Activated naive CD8-positive, alpha-beta T cell treated with anti-CD3 and anti-CD28 coated beads, Interleukin-2, amount 50 U/mL, for 24 hours (primary cell): Measurements from ENCODE around the gene NRG2.

Experiments used
- ATAC-seq: fragments of 150-1000 bp; cut with Tn5 transposase; one replicate; pipeline ENCODE4 v1.10.0; 2021
- DNase-seq: peaks from one replicate; pipeline ENCODE4 v3.0.0; 2021
- H3K27ac Mint-ChIP-seq: one replicate; pipeline ENCODE4 v1.8.0; 2021; ENCODE audit warnings: mild to moderate bottlenecking, mixed read lengths
- H3K27me3 Mint-ChIP-seq: one replicate; pipeline ENCODE4 v1.8.0; 2021; ENCODE audit warnings: mixed read lengths
- H3K36me3 Mint-ChIP-seq: one replicate; pipeline ENCODE4 v1.8.0; 2021; ENCODE audit warnings: low read depth, mixed read lengths
- H3K4me1 Mint-ChIP-seq: one replicate; pipeline ENCODE4 v1.8.0; 2021; ENCODE audit warnings: mixed read lengths
- H3K4me3 Mint-ChIP-seq: one replicate; pipeline ENCODE4 v1.8.0; 2021; ENCODE audit warnings: mild to moderate bottlenecking, moderate library complexity, mixed read lengths
- H3K9me3 Mint-ChIP-seq: one replicate; pipeline ENCODE4 v1.8.0; 2021; ENCODE audit warnings: mixed read lengths

Gene NRG2

GRCh38 chr5:140007311-140007710, 35.8 kb downstream of the NRG2 start:
- no peak overlapping the region for H3K4me3 Mint-ChIP-seq
- no peaks in the 10 kb centered on the region for H3K36me3 Mint-ChIP-seq
- peaks cover 28% of the 10 kb centered on the region for H3K27me3 Mint-ChIP-seq
- H3K4me1 Mint-ChIP-seq, result no peaks in the 10 kb centered on the region
- no peaks in the 10 kb centered on the region for H3K9me3 Mint-ChIP-seq
- no peak for ATAC-seq
- DNase-seq, result no peak
- no peak overlapping the region for H3K27ac Mint-ChIP-seq

GRCh38 chr5:140005145-140005591, 37.9 kb downstream of the NRG2 start:
- H3K27ac Mint-ChIP-seq, result no peak overlapping the region
- H3K36me3 Mint-ChIP-seq, result no peaks in the 10 kb centered on the region
- no peak for DNase-seq
- H3K27me3 Mint-ChIP-seq, result peaks cover 39% of the 10 kb centered on the region
- no peaks in the 10 kb centered on the region for H3K4me1 Mint-ChIP-seq
- H3K9me3 Mint-ChIP-seq, result no peaks in the 10 kb centered on the region
- no peak for ATAC-seq
- H3K4me3 Mint-ChIP-seq, result no peak overlapping the region

DNA sequence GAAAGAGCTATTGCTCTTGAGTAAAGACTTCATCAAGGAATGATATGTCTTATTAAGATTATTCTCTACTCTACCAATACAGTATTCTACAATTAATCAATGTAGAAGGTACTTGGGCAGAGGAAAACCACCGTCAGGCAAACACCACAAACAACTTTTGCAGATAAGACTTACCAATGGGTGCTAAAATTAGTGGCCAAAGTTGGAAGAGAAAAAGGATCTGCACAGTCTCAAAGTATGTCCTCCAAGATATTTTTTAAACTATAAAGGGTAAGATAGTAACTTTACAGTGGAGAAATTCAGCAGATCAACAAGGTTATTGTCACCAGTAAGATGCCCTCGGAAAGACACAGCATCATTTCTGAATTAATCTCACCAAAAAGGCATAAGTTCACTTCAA, 38.9 kb downstream of the NRG2 start:
- DNase-seq (no peak), ATAC-seq (no peak)
- H3K9me3 Mint-ChIP-seq, result no peaks in the 10 kb centered on the region
- no peak overlapping the region for H3K27ac Mint-ChIP-seq
- no peaks in the 10 kb centered on the region for H3K36me3 Mint-ChIP-seq
- no peak overlapping the region for H3K4me3 Mint-ChIP-seq
- H3K27me3 Mint-ChIP-seq, result peaks cover 46% of the 10 kb centered on the region
- H3K4me1 Mint-ChIP-seq, result no peaks in the 10 kb centered on the region

- Mint-ChIP-seq H3K9me3 (no peaks in the 10 kb centered on the region), H3K4me1 (no peaks in the 10 kb centered on the region), H3K27ac (no peak overlapping the region), H3K36me3 (no peaks in the 10 kb centered on the region), H3K27me3 (peaks cover 47% of the 10 kb centered on the region), H3K4me3 (no peak overlapping the region)
- no peak for DNase-seq
- ATAC-seq, result no peak
Observed at GRCh38 chr5:140003519-140003918, 39.6 kb downstream of the NRG2 start.

DNA sequence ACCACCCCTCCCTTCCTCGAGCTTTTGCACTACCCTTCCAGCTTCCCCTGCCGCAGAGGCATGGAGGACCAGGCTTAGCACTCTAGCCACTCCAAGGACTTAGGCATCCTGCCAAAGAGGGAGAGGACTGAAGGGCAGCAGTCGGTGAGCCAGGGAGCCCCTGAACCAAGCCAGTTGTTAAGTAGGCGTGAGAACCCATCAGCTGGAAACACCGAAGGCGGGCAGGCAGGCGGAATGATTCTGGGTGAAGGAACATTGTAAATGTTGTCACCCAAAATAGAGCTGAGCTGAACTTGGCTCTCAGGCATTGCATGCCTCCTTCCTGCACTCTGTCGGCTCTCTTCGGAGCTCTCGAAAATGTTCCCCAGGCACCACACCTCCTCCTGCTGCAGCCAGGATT, 42.8 kb downstream of the NRG2 start:
- Mint-ChIP-seq H3K4me1 (no peaks in the 10 kb centered on the region), H3K27ac (no peak overlapping the region), H3K4me3 (no peak overlapping the region), H3K9me3 (no peaks in the 10 kb centered on the region), H3K27me3 (peaks cover 46% of the 10 kb centered on the region), H3K36me3 (no peaks in the 10 kb centered on the region)
- DNase-seq (no peak), ATAC-seq (no peak)

- Mint-ChIP-seq H3K4me3 (no peak overlapping the region), H3K4me1 (no peaks in the 10 kb centered on the region), H3K27me3 (peaks cover 40% of the 10 kb centered on the region), H3K36me3 (no peaks in the 10 kb centered on the region), H3K27ac (no peak overlapping the region), H3K9me3 (no peaks in the 10 kb centered on the region)
- no peak for ATAC-seq
- no peak for DNase-seq
Observed at GRCh38 chr5:139998837-139999236, 44.3 kb downstream of the NRG2 start.

DNA sequence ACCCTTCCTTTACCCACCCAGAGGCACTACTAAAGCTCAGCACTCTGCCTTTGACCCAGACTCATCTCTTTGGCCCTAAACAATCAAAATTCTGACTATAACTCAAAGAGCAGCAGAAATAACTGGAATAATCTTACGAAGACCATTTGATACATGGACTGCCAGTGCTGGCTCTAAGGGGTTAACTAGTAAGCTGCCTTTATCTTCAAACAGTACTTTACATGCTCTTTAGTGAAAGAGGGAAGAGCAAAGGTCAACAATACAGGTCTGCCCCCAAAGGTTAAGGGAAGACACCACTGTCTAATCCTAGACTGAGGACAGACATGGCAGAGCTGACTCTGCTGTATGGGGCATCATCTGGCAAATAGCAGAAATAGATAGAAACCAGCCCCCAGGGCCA, 45.8 kb downstream of the NRG2 start:
- H3K36me3 Mint-ChIP-seq, result no peaks in the 10 kb centered on the region
- no peaks in the 10 kb centered on the region for H3K4me1 Mint-ChIP-seq
- H3K27ac Mint-ChIP-seq, result no peak overlapping the region
- H3K9me3 Mint-ChIP-seq, result no peaks in the 10 kb centered on the region
- ATAC-seq, result no peak
- H3K27me3 Mint-ChIP-seq, result peaks cover 40% of the 10 kb centered on the region
- DNase-seq, result no peak
- no peak overlapping the region for H3K4me3 Mint-ChIP-seq

GRCh38 chr5:139995929-139996328, 47.2 kb downstream of the NRG2 start:
- no peak overlapping the region for H3K27ac Mint-ChIP-seq
- H3K4me1 Mint-ChIP-seq, result no peaks in the 10 kb centered on the region
- peaks cover 39% of the 10 kb centered on the region for H3K27me3 Mint-ChIP-seq
- H3K9me3 Mint-ChIP-seq, result no peaks in the 10 kb centered on the region
- ATAC-seq (no peak), DNase-seq (no peak)
- H3K4me3 Mint-ChIP-seq, result no peak overlapping the region
- H3K36me3 Mint-ChIP-seq, result no peaks in the 10 kb centered on the region

- H3K4me1 Mint-ChIP-seq, result no peaks in the 10 kb centered on the region
- DNase-seq, result no peak
- H3K4me3 Mint-ChIP-seq, result no peak overlapping the region
- H3K9me3 Mint-ChIP-seq, result no peaks in the 10 kb centered on the region
- H3K27ac Mint-ChIP-seq, result no peak overlapping the region
- peaks cover 26% of the 10 kb centered on the region for H3K27me3 Mint-ChIP-seq
- H3K36me3 Mint-ChIP-seq, result no peaks in the 10 kb centered on the region
- ATAC-seq, result no peak
Observed at GRCh38 chr5:139994234-139994633, 48.9 kb downstream of the NRG2 start.

DNA sequence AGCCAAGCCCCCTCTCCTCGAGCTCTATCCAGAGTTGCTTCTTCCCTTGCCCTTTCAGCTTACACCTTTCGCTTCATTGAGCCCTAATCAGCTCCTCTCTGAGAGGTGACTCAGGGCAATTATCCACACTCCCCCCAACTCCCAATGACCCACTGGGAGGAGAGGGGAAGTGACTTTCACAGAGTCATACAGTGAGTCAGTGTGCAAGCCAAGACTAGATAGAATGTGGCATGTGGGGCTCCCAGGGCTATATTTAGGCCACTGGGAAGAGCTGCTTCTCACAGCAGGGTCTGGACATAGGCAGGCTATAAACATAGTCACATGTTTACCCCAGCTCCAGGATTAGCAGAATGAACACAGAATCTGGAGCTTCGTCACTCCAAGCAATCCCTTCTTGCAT, 57.4 kb downstream of the NRG2 start:
- Mint-ChIP-seq H3K27ac (no peak overlapping the region), H3K4me3 (no peak overlapping the region), H3K9me3 (no peaks in the 10 kb centered on the region), H3K27me3 (peaks cover 10% of the 10 kb centered on the region), H3K36me3 (no peaks in the 10 kb centered on the region), H3K4me1 (no peaks in the 10 kb centered on the region)
- DNase-seq, result no peak
- ATAC-seq, result no peak

GRCh38 chr5:139985290-139985689, 57.8 kb downstream of the NRG2 start:
- Mint-ChIP-seq H3K27me3 (peaks cover 15% of the 10 kb centered on the region), H3K9me3 (no peaks in the 10 kb centered on the region), H3K27ac (no peak overlapping the region), H3K4me1 (no peaks in the 10 kb centered on the region), H3K4me3 (no peak overlapping the region), H3K36me3 (no peaks in the 10 kb centered on the region)
- ATAC-seq (no peak), DNase-seq (no peak)

- Mint-ChIP-seq H3K9me3 (no peaks in the 10 kb centered on the region), H3K27me3 (peaks cover 18% of the 10 kb centered on the region), H3K27ac (no peak overlapping the region), H3K36me3 (no peaks in the 10 kb centered on the region), H3K4me3 (no peak overlapping the region), H3K4me1 (no peaks in the 10 kb centered on the region)
- no peak for DNase-seq
- no peak for ATAC-seq
Observed at GRCh38 chr5:139984816-139985215, 58.3 kb downstream of the NRG2 start.

GRCh38 chr5:139982975-139983240, 60.2 kb downstream of the NRG2 start:
- Mint-ChIP-seq H3K36me3 (no peaks in the 10 kb centered on the region), H3K4me1 (no peaks in the 10 kb centered on the region), H3K4me3 (no peak overlapping the region), H3K9me3 (no peaks in the 10 kb centered on the region), H3K27ac (no peak overlapping the region), H3K27me3 (peaks cover 23% of the 10 kb centered on the region)
- DNase-seq (no peak), ATAC-seq (no peak)

- H3K27me3 Mint-ChIP-seq, result peaks cover 23% of the 10 kb centered on the region
- ATAC-seq, result no peak
- no peaks in the 10 kb centered on the region for H3K4me1 Mint-ChIP-seq
- H3K4me3 Mint-ChIP-seq, result no peak overlapping the region
- no peaks in the 10 kb centered on the region for H3K9me3 Mint-ChIP-seq
- H3K27ac Mint-ChIP-seq, result no peak overlapping the region
- no peaks in the 10 kb centered on the region for H3K36me3 Mint-ChIP-seq
- no peak for DNase-seq
Observed at GRCh38 chr5:139982157-139982974, 60.7 kb downstream of the NRG2 start.

DNA sequence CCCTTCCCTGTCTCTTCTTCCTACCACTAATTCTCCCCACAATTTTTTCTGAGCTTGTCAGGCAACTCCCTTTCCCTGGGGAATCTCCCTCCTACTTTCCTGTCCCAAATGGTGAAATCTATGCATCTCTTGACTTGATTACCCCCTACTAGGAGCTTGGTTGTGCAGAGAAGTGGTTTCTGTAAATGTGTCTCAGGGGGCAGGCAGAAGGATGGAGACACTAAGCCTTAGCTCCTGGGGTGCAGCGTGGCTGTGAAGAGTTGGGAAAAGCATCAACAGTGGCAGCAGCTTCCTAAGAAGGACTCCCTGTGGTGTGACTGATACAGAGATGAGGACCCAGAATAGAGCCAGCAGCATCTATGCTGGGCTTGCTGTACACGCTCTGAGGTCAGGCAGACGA, 62.3 kb downstream of the NRG2 start:
- peaks cover 25% of the 10 kb centered on the region for H3K27me3 Mint-ChIP-seq
- ATAC-seq (no peak), DNase-seq (no peak)
- H3K27ac Mint-ChIP-seq, result no peak overlapping the region
- H3K9me3 Mint-ChIP-seq, result no peaks in the 10 kb centered on the region
- H3K36me3 Mint-ChIP-seq, result no peaks in the 10 kb centered on the region
- H3K4me3 Mint-ChIP-seq, result no peak overlapping the region
- no peaks in the 10 kb centered on the region for H3K4me1 Mint-ChIP-seq

DNA sequence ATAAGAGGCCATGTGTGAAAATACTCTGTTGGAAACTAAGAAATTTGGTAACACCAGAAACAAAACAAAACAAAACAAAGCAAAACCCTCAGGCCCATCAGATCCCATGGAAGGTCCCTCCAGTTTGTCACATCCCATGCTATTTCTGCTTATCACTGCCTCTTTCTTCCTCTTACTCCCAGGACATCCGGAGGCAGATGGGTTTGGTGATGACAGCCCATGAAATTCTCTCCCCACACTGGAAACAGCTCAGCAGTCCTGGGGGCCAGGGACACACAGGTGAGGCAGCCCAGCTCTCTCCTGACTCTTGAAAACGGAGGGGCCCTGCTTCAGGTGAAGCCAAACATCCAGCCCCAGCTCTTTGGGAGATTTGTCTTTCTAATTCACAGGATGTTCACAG, 63.2 kb downstream of the NRG2 start:
- H3K4me3 Mint-ChIP-seq, result no peak overlapping the region
- peaks cover 25% of the 10 kb centered on the region for H3K27me3 Mint-ChIP-seq
- no peak for DNase-seq

More for the DNA sequence above, 63.2 kb downstream of the NRG2 start:
- Mint-ChIP-seq H3K4me1 (no peaks in the 10 kb centered on the region), H3K27ac (no peak overlapping the region), H3K36me3 (no peaks in the 10 kb centered on the region), H3K9me3 (no peaks in the 10 kb centered on the region)
- ATAC-seq, result no peak
